HG03378 (cell line): ENCODE data around the gene LDHB.
"Not testable (repeated sequence)": the region's sequence is repeated elsewhere in the genome, so short reads cannot be mapped to it uniquely, and the experiment has no call there.

Experiments used
- ATAC-seq: cut with Tn5 transposase; IDR thresholded peaks from one replicate; pipeline ENCODE4 v1.9.1; 2021; ENCODE audit warnings: mild to moderate bottlenecking, moderate library complexity; ENCODE audit not compliant: unreplicated experiment

Gene LDHB

DNA sequence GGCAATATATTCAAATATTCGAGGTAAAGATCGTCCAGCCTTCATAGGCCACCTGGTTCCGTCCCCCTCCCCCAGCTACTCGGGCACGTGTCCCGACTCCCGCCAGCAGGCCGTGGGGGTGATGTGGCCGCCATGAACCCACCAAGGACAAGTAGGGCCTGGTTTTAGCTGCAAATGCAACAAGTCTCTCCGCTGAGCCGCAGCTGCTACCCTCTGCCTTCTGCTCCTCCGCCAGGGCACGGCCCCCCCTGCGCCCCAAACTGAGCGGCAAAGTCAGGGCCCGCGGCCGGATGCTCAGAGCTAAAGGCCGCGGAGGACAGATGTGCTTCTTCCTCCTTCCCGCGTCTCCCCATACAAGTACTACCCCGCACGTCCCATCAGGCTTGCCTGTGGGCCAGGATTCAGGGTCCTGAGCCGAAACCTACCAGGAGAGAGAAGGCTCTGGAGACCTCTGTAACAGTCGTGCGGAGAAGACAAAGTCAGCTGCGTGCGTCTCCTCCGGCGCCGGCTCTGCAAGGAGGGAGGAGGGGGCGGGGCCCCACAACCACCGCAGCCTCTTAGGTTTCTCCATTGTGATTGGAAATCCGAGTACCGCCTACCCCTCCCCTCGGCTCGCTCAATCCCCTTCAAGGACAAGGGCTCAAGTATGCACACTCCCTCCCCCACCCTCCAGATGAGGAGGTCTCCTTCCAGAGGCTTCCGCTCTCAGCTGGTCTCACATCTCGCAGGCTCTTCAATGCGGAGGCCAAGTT, at the start of gene LDHB:
Gene LDHB (minus strand): TSS at position 517 of the 752 bp plus-strand sequence. CDS start 3,171 bp downstream, outside the sequence.
- peak; percentile 91 for ATAC-seq

DNA sequence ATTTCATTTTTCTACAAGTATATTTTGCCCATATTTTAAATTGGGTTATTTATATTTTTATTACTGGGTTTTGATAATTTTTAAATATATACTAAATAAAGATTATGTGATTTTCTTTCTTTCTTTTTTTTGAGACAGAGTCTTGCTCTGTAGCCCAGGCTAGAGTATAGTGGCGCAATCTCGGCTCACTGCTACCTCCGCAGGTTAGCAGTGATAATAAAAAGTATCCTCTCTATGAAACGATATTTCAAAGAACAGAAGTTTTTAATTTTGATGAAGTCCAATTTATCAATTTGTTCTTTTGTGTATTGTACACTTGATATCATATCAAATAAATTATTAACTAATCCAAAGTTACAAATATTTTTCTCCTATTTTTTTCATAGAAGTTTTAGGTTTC, 47.2 kb upstream of the LDHB start:
- no peak for ATAC-seq

DNA sequence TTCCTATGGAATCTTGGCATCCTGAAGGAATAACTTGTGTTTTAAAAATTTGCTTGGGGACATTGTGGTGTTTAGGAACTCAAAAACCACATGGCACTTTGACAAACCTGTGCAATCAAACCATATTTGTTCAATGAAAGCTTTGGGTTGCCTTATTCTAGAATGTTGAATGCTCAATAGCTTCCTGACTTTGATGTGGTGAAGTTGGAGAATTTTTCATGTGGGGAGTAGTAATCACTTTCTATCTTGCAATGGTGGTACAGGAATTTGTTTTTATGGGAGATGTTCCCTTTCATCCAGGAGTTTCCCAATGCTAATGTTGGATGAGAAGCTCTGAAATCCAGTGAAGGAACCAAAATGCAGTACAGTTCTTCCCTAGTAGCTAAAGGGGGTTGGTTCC, 42.2 kb upstream of the LDHB start:
- ATAC-seq = no peak

DNA sequence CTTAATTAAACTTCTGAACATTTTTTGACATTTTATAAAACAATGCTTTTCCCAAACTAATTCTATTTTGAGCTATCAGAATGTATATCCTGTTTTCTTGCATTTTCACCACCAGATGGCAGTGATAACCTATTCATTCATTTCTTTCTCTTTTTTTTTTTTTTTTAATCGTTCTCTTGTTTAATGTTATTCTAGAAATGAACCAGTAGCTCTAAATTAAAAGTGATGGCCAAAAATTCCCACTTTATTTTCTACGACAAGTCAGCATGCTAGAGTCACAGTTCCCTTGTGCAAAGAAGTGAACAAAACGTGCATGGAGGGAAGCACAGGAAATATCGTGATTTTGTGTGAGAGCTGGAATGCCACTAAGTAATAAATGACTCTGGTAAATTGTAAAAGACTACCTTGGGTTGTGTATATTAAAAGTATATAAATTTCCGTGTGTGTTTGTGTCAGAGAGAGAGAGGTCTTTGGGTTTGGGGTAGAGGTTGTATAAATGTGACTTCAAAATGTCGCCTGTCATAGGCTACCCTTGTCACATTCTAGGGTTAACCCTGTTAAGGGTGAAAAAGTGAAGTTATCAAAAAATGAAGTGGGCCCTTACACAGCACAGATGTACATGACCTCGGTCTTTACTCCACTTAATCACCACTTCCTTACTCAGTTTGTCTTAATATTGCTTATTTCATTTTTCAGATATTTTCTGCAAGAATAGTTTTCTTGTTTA, 40.4 kb upstream of the LDHB start:
- no peak for ATAC-seq

DNA sequence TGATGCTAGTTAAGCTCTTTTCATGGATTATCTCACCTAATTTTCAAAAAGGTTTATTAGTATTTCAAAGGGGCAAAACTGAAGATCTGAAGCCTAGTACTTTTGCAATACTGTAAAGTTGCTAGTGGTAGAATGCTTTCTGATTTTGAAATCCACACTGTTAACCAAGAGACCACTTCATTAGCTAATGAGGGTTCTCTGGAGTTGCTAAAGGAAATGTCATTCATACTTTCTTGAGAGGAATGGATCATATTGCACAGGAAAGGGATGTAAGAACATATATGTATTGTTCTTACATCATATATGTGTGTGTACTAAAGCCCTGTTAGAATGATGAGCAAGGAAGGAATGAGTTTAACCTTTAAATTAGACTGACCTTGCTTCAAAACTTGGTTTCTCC, 39.0 kb upstream of the LDHB start:
- ATAC-seq = no peak

- no peak for ATAC-seq
Observed at GRCh38 chr12:21695986-21696385, 38.3 kb upstream of the LDHB start.

DNA sequence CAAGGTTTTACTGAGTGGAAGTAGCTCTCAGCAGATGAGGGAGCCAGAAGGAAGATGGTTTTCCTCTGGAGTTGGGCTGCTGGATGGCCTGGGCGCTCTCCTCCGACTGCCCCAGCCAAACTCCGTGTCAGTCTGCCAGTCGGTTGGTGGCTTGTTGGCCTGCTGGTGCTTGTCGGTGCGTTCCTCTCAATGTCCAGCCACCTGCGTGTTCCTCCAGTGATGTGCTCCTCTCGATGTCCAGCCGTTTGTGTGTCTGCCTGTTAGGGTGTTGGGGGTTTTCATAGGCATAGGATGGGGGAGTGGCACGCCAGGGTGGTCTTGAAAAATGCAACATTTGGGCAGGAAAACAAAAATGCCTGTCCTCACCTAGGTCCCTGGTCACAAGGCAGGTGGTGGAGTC, 37.0 kb upstream of the LDHB start:
- ATAC-seq = no peak

GRCh38 chr12:21691515-21691914, 33.9 kb upstream of the LDHB start:
- no peak for ATAC-seq

GRCh38 chr12:21690704-21691368, 33.2 kb upstream of the LDHB start:
- no peak for ATAC-seq

- no peak for ATAC-seq
Observed at GRCh38 chr12:21683115-21683514, 25.5 kb upstream of the LDHB start.

DNA sequence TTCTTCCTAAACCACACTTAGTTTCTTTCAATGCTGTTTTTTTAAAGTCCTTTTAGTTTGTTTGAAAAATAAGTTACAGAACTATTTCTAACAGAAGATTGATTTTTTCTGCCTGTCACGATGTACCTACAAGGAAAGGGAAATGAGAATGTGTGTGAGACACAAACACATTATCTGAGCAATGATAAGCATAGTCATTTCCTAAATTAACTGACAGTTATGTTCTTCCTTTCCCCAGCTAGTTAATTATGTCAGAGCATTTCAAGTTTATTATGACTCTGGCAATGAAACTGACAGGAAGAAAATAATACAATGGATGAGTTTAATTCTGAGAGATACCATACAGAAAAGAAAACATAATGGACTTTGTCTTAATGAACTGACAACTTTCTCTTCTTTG, 21.3 kb upstream of the LDHB start:
- ATAC-seq = no peak

- ATAC-seq = no peak
Observed at GRCh38 chr12:21677622-21678277, 20.1 kb upstream of the LDHB start.

DNA sequence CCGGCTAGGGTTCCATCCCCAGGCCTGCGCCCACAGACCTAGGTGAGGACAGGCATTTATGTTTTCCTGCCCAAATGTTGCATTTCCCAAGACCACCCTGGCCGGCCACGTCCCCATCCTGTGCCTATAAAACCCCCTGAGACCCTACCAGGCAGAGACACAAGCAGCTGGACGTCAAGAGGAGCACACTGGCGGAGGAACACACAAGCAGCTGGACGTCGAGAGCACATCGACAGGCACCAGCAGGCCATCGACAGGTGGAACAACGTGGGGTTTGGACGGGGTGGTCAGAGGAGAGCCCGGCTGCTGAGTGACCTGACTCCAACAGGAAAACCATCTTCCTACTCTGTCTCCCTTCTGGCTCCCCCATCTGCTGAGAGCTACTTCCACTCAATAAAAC, 19.6 kb upstream of the LDHB start:
- no peak for ATAC-seq

DNA sequence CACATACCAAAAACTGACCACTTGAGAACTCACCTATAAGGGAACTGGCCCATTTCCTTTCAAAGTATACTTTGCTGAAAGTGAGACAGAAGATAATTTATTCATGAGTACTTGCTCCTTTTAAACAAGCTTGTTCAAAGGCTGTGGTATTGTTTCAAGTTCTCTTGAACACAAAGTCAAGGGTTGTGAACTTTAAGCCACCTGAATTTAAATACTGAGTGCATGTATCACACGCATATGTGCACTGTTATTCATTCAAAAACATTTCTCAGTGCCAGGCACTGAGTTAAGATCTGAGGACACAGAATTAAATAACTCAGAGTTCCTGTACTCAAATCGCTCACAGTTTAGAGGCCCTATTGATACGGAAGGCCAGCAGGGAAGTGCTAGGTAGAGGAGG, 19.1 kb upstream of the LDHB start:
- no peak for ATAC-seq

DNA sequence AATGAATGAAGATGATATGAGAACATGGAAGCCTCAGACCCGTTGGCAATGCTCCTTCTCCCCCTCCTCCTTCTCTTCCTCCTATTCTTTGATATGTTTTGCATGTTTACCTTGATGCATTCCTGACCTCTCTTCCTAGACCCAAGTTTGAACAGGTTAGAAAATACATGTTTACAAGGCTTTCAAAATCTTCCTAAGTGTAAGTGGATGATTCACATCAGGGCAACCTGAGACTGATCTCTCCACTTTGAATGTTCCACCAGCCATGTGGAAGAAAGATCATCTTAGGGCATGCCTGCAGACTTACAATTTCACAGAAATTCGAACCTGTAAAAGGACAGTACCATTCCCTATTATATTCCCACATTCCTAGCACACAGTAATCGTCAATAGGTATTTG, 18.0 kb upstream of the LDHB start:
- no peak for ATAC-seq

DNA sequence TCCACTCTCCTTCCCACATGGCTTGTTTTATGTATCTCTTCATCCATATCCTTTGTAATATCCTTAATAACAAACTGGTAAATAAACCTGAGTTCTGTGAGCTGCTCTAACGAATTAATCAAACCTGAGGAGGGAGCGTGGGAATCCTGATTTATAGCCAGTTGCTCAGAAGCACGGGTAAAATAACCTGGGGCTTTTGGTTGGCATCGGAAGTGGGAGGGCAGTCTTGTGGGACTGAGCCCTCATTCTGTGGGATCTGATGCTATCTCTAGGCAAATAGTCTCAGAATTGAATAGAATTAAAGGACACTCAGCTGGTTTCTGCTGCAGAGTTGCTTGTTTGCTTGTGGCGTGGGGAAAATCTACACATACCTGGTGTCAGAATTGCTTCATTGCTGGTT, 17.5 kb upstream of the LDHB start:
- no peak for ATAC-seq

GRCh38 chr12:21673830-21674552, 16.3 kb upstream of the LDHB start:
- not testable (repeated sequence) for ATAC-seq

DNA sequence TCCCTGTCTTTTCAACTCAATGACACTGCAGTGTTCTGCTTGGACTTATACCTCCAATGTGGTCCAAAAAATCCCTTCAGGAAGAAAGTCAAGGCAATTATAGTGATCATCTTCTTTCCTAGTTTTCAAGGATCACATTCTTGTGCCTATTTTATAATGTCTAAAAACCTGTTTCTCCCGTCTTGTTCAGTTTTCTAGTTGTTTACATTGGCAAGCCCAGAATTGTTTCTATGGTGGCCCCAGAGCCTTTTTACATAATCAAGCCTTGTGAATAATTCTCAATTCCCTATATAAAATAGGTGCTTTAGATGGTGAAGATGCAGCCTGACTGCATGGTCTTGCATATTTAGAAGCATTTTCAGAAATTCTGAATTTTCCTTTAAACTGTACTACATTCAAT, 14.5 kb upstream of the LDHB start:
- no peak for ATAC-seq

- no peak for ATAC-seq
Observed at GRCh38 chr12:21666722-21667121, 9.1 kb upstream of the LDHB start.

GRCh38 chr12:21665816-21666215, 8.2 kb upstream of the LDHB start:
- ATAC-seq = no peak
